ENCODE data around the gene OPALIN.

Gene OPALIN, protein sequence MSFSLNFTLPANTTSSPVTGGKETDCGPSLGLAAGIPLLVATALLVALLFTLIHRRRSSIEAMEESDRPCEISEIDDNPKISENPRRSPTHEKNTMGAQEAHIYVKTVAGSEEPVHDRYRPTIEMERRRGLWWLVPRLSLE

GRCh38 chr10:96358851-96359540 is at the start of gene OPALIN:
TSS of gene OPALIN (minus strand) at chr10:96359002. CDS start at chr10:96358896, 106 bp downstream.
- DNase-seq, result no peak

- no peak for DNase-seq
Measured at GRCh38 chr10:96408201-96408600, 49.4 kb upstream of the OPALIN start.

- DNase-seq, result no peak
Measured at GRCh38 chr10:96407560-96408069, 48.8 kb upstream of the OPALIN start.

GRCh38 chr10:96406091-96406490 is 47.3 kb upstream of the OPALIN start:
- DNase-seq, result no peak

GRCh38 chr10:96402417-96403305 is 43.9 kb upstream of the OPALIN start:
- DNase-seq, result no peak

- DNase-seq, result no peak
Measured at GRCh38 chr10:96401036-96401435, 42.2 kb upstream of the OPALIN start.

GRCh38 chr10:96400465-96400864 is 41.7 kb upstream of the OPALIN start:
- no peak for DNase-seq

DNA sequence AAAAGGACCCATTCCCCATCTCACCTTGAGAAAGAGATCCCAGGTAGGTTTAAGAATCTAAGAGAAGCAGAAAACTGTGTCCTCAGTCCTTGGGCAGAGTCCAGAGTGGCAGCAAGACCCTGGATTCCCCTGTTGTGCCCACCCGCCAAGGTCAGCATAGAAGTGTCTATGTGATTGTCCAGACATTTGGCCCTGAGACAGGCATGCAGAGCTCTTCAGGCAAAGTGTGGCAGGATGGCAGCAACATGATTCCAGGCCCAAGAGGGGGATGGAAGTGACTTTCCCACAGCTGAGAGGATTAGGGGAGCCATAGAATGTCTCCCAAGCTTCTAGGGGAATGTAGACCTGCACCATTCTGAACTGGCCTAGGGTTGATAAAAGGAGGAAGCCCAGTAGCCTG is 39.1 kb upstream of the OPALIN start:
- DNase-seq, result no peak

DNA sequence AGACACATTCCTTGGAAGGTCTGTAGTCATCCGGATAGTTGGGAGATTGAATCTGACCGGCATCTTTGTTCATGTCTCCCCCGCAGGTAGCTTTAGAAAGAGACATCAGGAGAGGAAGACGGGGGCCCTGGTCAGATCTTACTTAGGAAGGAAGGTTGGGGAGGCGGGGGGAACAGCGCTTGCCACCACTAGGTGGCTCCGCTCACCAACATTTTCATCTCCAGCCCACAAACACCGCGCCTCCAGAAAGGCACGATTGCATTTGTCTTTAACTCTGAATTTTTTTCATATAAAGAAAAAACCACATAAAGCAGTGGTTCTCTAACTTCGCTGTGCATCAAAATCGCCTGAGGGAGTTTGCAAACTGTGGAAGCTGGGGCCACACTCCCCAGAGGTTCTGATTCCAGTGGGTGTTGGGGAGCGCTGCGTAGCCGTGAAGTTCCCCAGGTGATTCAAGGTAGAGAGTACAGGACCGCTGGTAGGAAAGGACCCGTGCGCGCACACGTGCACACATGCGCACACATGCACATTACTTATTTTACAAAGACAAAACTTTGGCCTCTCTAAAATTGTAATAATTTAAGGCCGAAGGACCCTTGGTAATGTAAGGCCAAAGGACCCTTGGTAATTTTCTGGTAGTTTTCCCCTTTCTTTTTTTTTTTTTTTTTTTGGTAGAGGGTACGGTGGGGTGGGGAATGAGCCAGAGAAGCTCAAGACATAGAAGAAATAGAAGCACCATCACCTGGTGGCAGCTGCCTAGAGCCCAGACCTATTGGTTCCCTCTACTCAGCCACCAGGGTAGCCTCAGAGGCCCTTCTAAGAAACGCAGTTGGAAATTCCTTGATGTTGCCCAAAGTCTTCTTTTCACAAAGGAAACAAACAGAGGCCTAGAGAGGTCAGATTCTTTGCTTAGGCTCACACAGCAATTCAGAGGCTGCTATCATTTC is 37.4 kb upstream of the OPALIN start:
- DNase-seq, result peak; percentile 46

DNA sequence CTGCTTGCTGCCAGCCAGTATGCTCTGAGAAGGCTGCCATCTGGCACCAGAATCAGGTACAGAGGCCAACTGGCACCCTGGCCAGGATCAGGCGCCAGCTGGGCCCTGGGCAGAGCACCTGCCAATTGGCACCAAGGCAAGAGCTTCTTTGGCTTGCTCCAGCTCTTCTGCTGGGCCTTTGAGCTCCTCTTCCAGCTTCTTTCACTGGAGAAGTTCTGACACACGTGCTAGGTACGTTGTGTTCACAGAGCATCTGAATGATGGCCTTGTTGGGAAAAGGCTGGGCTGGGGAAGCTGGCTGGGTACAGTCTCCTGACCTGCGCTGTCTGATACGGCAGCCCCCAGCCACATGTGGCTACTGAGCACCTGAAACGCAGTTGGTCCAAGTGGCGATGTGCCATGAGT is 31.7 kb upstream of the OPALIN start:
- DNase-seq, result no peak

GRCh38 chr10:96389785-96390184 is 31.0 kb upstream of the OPALIN start:
- DNase-seq, result no peak

GRCh38 chr10:96387601-96388000 is 28.8 kb upstream of the OPALIN start:
- DNase-seq, result no peak

DNA sequence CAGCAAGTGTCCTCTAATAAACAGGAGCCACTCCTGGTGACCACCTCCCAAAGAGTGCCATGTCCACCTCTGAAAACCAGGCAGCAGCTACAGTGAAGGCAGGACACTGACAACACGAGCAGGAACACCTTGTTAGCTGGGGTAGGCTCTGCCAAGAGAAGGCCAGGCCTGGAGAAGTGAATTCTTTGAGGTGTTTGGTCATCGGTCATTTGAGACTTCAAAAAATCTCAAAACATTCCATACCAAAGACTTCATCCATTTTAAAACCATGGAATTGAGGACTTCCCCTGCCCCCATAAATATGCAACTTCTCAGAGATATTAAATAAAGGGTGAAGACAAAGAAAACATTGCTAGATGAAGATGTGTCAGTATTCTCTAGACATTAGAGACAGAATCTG is 28.4 kb upstream of the OPALIN start:
- no peak for DNase-seq

- DNase-seq, result no peak
Measured at GRCh38 chr10:96384506-96384905, 25.7 kb upstream of the OPALIN start.

DNA sequence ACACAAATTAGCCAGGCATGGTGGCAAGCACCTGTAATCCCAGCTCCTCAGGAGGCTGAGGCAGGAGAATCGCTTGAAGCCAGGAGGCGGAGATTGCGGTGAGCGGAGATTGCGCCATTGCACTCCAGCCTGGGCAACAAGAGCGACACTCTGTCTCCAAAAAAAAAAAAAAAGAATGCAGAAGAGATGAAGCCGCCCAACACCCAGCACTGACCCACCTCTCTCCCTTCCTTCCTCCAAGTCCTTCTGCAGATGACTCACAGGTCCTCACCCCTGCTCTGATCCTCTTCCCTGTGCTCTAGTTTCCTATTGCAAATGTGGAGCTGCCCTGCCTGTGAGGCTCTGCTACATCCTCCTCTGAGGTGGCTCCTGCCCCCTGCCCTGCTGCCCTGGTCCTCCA is 22.0 kb upstream of the OPALIN start:
- no peak for DNase-seq

DNA sequence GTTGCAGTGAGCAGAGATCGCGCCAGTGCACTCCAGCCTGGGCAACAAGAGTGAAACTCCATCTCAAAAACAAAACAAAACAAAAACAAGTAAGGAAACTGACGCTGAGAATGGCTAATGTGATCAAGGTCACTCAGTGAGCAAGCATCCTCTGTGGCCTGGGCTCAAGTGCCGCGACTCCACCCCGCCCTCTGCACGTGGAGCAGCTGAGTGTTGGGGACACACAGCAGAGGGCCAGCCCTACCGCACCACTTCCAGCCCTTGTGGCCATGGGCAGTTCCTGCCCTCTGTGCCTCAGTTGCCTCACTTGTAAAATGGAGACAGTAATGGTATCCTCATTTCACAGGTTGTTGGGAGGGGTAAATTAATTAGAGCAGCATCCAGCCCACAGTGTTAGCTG is 21.0 kb upstream of the OPALIN start:
- DNase-seq, result no peak

DNA sequence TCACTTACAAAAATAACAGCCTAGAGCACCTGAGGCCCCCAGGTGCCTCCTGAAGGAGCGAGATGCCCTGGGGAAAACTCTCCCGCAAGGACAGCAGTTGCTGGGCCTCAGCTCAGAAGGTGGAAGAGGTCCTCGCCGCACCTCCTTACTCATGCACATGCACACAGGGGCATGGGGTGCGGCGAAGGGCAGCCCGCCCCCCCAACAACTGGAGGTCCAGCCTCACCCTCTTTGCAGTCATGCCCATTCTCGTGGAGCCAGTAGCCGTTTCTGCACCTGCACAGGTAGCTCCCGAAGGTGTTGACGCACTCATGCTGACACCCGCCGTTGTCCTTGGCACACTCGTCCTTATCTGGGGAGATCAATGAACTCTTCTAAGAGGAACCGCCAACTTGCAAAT is 19.9 kb upstream of the OPALIN start:
- no peak for DNase-seq

GRCh38 chr10:96377816-96378294 is 19.1 kb upstream of the OPALIN start:
- DNase-seq, result no peak

DNA sequence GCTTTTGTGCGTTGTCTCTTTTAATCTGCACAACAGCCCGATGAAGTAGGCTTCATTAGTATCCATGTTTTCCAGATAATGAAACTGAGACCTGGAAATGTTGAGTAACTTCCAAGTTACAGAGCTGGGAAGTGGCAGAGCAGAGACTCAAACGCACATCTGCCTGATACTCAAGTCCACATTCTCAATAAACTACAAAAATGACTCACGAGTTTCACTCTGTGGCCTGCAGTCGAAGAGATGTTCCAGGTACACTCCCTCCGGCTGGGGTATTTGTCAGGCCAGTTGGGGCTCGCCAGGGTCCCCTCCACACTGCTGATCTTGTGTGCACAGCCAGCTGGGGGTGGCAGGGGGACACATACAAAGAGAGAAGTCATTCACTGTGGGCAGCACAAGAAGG is 17.7 kb upstream of the OPALIN start:
- DNase-seq, result no peak

GRCh38 chr10:96374985-96375830 is 16.4 kb upstream of the OPALIN start:
- DNase-seq, result peak; percentile 90

GRCh38 chr10:96374639-96374984 is 15.8 kb upstream of the OPALIN start:
- DNase-seq, result no peak

DNA sequence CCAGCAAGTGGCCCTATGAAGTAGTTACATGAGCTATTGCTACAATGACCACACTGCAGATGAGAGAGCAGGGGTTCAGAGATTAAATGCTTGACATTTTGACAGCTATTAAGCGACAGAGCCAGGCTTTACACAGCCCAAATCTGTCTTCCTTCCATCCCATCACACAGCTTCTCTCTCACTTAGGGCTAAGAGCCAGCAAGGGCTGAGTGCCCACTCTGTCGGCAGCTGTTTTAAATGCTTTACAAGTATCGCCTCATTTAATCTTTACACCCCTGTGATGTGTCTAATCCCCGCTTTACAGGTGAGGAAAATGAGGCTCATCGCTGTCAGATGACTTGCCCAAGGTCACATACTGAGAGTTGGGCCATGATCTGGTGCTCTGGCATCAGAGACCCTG is 15.2 kb upstream of the OPALIN start:
- no peak for DNase-seq

Data from NCI-H510A treated with DMSO at 0.1 percent for 48 hours (cell line).